HEK293 (cell line): ENCODE data around the gene CHST8.

Source experiments
- BCL11B ChIP-seq: fragments of 450-650 bp; formaldehyde crosslinking; IDR thresholded peaks from 2 replicates; pipeline ENCODE4 v1.5.1; 2016; ENCODE audit warnings: low read depth, missing biosample characterization, missing genetic modification characterization
- FEZF1 ChIP-seq: fragments of 450-650 bp; formaldehyde crosslinking; IDR thresholded peaks from 2 replicates; pipeline ENCODE4 v1.5.1; 2016; ENCODE audit warnings: missing biosample characterization, missing genetic modification characterization
- KLF1 ChIP-seq: fragments of 450-650 bp; formaldehyde crosslinking; IDR thresholded peaks from 2 replicates; pipeline ENCODE4 v1.5.1; 2016; ENCODE audit warnings: missing biosample characterization, missing genetic modification characterization
- KLF8 ChIP-seq: fragments of 450-650 bp; formaldehyde crosslinking; IDR thresholded peaks from 2 replicates; pipeline ENCODE4 v1.5.1; 2016; ENCODE audit warnings: missing biosample characterization, missing genetic modification characterization
- REPIN1 ChIP-seq: fragments of 450-650 bp; formaldehyde crosslinking; IDR thresholded peaks from 2 replicates; pipeline ENCODE4 v1.5.1; 2017; ENCODE audit warnings: missing biosample characterization, missing genetic modification characterization, low read depth
- SETDB1 ChIP-seq: IDR thresholded peaks from one replicate; pipeline ENCODE4 v1.6.1; 2017; ENCODE audit warnings: mild to moderate bottlenecking, low read length, moderate library complexity, mixed read lengths; ENCODE audit not compliant: insufficient read length
- YY2 ChIP-seq: fragments of 450-650 bp; formaldehyde crosslinking; IDR thresholded peaks from 2 replicates; pipeline ENCODE4 v1.5.1; 2016; ENCODE audit warnings: missing biosample characterization, missing genetic modification characterization
- ZBTB1 ChIP-seq: fragments of 450-650 bp; formaldehyde crosslinking; IDR thresholded peaks from 2 replicates; pipeline ENCODE4 v1.5.1; 2016; ENCODE audit warnings: missing biosample characterization, missing genetic modification characterization
- ZBTB8A ChIP-seq: fragments of 450-650 bp; formaldehyde crosslinking; IDR thresholded peaks from 2 replicates; pipeline ENCODE4 v1.5.1; 2016; ENCODE audit warnings: missing biosample characterization, missing genetic modification characterization
- ZNF335 ChIP-seq: fragments of 450-650 bp; formaldehyde crosslinking; conservative IDR thresholded peaks from 2 replicates; pipeline ENCODE4 v1.5.1; 2016; ENCODE audit warnings: missing biosample characterization, missing genetic modification characterization
- ZNF391 ChIP-seq: fragments of 450-650 bp; formaldehyde crosslinking; IDR thresholded peaks from 2 replicates; pipeline ENCODE4 v1.5.1; 2016; ENCODE audit warnings: low read depth, missing biosample characterization, missing genetic modification characterization, borderline replicate concordance
- ZNF473 ChIP-seq: fragments of 450-650 bp; formaldehyde crosslinking; IDR thresholded peaks from 2 replicates; pipeline ENCODE4 v1.5.1; 2017; ENCODE audit warnings: missing biosample characterization, missing genetic modification characterization
- ZNF544 ChIP-seq: fragments of 450-650 bp; formaldehyde crosslinking; IDR thresholded peaks from 2 replicates; pipeline ENCODE4 v1.5.0; 2017; ENCODE audit warnings: missing biosample characterization, missing genetic modification characterization
- ZNF561 ChIP-seq: fragments of 450-650 bp; IDR thresholded peaks from 2 replicates; pipeline ENCODE4 v1.5.1; 2018; ENCODE audit warnings: missing biosample characterization, missing genetic modification characterization, borderline replicate concordance
- ZNF585B ChIP-seq: fragments of 450-650 bp; formaldehyde crosslinking; IDR thresholded peaks from 2 replicates; pipeline ENCODE4 v1.5.1; 2016; ENCODE audit warnings: missing biosample characterization, missing genetic modification characterization
- ZNF654 ChIP-seq: fragments of 450-650 bp; formaldehyde crosslinking; IDR thresholded peaks from 2 replicates; pipeline ENCODE4 v1.5.1; 2016; ENCODE audit warnings: low read depth, missing biosample characterization, missing genetic modification characterization
- ZNF664 ChIP-seq: fragments of 450-650 bp; formaldehyde crosslinking; IDR thresholded peaks from 2 replicates; pipeline ENCODE4 v1.5.1; 2016; ENCODE audit warnings: missing biosample characterization, missing genetic modification characterization
- ZNF76 ChIP-seq: fragments of 450-650 bp; formaldehyde crosslinking; IDR thresholded peaks from 2 replicates; pipeline ENCODE4; 2016; ENCODE audit warnings: low read depth, missing biosample characterization, missing genetic modification characterization, borderline replicate concordance
- ZNF776 ChIP-seq: fragments of 450-650 bp; formaldehyde crosslinking; IDR thresholded peaks from 2 replicates; pipeline ENCODE4 v1.5.0; 2017; ENCODE audit warnings: missing biosample characterization, missing genetic modification characterization, borderline replicate concordance
- ZNF777 ChIP-seq: fragments of 450-650 bp; formaldehyde crosslinking; IDR thresholded peaks from 2 replicates; pipeline ENCODE4 v1.5.1; 2017; ENCODE audit warnings: missing biosample characterization, missing genetic modification characterization, borderline replicate concordance
- ZNF830 ChIP-seq: fragments of 450-650 bp; IDR thresholded peaks from 2 replicates; pipeline ENCODE4 v1.5.0; 2018; ENCODE audit warnings: missing biosample characterization, missing genetic modification characterization, low read depth, mild to moderate bottlenecking, moderate library complexity
- ZSCAN30 ChIP-seq: fragments of 450-650 bp; IDR thresholded peaks from 2 replicates; pipeline ENCODE4 v1.5.1; 2018; ENCODE audit warnings: missing biosample characterization, mild to moderate bottlenecking, missing genetic modification characterization, moderate library complexity
- TF ChIP-seq, protein P1 (sequence below): fragments of 450-650 bp; IDR thresholded peaks from 2 replicates; pipeline ENCODE4 v1.5.1; 2018; ENCODE audit warnings: missing biosample characterization, mild to moderate bottlenecking, missing genetic modification characterization
- TF ChIP-seq, protein P2 (sequence below): fragments of 450-650 bp; formaldehyde crosslinking; IDR thresholded peaks from 2 replicates; pipeline ENCODE4 v1.5.1; 2017; ENCODE audit warnings: missing biosample characterization, missing genetic modification characterization
- TF ChIP-seq, protein P3 (sequence below): fragments of 450-650 bp; formaldehyde crosslinking; IDR thresholded peaks from 2 replicates; pipeline ENCODE4 v1.5.1; 2016; ENCODE audit warnings: missing biosample characterization, missing genetic modification characterization
- TF ChIP-seq, protein P4 (sequence below): fragments of 450-650 bp; IDR thresholded peaks from 2 replicates; pipeline ENCODE4 v1.5.1; 2018; ENCODE audit warnings: missing biosample characterization, missing genetic modification characterization
- TF ChIP-seq, protein P5 (sequence below): fragments of 450-650 bp; formaldehyde crosslinking; IDR thresholded peaks from 2 replicates; pipeline ENCODE4 v1.5.1; 2017; ENCODE audit warnings: missing biosample characterization, missing genetic modification characterization

Gene CHST8

DNA sequence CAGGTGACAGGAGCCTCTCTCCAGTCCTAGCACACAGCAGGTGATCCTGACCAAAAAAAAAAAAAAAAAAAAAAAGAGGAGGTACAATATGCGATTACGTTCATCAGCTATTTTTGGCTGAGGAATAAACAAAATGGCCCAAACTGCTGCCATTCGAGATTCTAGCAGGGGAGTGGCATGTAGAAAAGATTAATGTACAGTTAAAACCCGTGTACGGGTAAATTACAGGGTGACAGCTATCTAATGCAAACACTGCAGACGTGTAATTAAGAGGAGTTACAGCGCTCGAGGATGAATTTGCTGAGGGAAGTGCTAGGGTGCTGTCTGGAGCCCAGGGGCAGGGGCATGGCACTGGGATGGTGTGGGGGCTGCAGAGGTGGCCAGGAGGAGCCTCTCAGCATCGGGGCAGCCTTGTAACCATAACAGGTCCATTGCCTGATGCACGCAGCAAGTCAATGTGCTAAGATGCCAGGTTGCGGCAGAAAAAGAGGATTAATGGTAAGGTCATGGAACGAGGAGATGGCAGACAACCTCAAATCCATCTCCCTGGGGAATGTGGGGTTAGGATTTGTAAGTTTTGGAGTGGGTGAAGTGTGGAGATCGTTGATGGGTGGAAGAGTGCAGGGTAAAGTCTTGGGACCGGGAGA, 17.4 kb downstream of the CHST8 start (continued):
- TF ChIP-seq, protein P1, sequence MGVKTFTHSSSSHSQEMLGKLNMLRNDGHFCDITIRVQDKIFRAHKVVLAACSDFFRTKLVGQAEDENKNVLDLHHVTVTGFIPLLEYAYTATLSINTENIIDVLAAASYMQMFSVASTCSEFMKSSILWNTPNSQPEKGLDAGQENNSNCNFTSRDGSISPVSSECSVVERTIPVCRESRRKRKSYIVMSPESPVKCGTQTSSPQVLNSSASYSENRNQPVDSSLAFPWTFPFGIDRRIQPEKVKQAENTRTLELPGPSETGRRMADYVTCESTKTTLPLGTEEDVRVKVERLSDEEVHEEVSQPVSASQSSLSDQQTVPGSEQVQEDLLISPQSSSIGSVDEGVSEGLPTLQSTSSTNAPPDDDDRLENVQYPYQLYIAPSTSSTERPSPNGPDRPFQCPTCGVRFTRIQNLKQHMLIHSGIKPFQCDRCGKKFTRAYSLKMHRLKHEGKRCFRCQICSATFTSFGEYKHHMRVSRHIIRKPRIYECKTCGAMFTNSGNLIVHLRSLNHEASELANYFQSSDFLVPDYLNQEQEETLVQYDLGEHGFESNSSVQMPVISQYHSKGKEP (tag by site-specific recombination): peak; percentile 68
- TF ChIP-seq YY2 (tag by site-specific recombination): no peak
- TF ChIP-seq, protein P2, sequence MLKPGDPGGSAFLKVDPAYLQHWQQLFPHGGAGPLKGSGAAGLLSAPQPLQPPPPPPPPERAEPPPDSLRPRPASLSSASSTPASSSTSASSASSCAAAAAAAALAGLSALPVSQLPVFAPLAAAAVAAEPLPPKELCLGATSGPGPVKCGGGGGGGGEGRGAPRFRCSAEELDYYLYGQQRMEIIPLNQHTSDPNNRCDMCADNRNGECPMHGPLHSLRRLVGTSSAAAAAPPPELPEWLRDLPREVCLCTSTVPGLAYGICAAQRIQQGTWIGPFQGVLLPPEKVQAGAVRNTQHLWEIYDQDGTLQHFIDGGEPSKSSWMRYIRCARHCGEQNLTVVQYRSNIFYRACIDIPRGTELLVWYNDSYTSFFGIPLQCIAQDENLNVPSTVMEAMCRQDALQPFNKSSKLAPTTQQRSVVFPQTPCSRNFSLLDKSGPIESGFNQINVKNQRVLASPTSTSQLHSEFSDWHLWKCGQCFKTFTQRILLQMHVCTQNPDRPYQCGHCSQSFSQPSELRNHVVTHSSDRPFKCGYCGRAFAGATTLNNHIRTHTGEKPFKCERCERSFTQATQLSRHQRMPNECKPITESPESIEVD (tag by site-specific recombination): no peak; the same call in 1 of the 2 replicates
- peak; percentile 60; the same call in 1 of the 2 replicates for TF ChIP-seq ZSCAN30 (tag by site-specific recombination)
- no peak for TF ChIP-seq ZNF473 (tag by site-specific recombination)
- TF ChIP-seq, protein P3, sequence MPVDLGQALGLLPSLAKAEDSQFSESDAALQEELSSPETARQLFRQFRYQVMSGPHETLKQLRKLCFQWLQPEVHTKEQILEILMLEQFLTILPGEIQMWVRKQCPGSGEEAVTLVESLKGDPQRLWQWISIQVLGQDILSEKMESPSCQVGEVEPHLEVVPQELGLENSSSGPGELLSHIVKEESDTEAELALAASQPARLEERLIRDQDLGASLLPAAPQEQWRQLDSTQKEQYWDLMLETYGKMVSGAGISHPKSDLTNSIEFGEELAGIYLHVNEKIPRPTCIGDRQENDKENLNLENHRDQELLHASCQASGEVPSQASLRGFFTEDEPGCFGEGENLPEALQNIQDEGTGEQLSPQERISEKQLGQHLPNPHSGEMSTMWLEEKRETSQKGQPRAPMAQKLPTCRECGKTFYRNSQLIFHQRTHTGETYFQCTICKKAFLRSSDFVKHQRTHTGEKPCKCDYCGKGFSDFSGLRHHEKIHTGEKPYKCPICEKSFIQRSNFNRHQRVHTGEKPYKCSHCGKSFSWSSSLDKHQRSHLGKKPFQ (tag by site-specific recombination): no peak
- no peak for TF ChIP-seq ZNF830 (tag by site-specific recombination)
- TF ChIP-seq, protein P4, sequence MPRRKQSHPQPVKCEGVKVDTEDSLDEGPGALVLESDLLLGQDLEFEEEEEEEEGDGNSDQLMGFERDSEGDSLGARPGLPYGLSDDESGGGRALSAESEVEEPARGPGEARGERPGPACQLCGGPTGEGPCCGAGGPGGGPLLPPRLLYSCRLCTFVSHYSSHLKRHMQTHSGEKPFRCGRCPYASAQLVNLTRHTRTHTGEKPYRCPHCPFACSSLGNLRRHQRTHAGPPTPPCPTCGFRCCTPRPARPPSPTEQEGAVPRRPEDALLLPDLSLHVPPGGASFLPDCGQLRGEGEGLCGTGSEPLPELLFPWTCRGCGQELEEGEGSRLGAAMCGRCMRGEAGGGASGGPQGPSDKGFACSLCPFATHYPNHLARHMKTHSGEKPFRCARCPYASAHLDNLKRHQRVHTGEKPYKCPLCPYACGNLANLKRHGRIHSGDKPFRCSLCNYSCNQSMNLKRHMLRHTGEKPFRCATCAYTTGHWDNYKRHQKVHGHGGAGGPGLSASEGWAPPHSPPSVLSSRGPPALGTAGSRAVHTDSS (tag by site-specific recombination): no peak
- peak; percentile 44; the same call in 1 of the 2 replicates for TF ChIP-seq ZBTB8A
- peak; percentile 44 for TF ChIP-seq ZNF335 (tag by site-specific recombination)
- TF ChIP-seq ZNF391: 0 out of 2 replicates have a peak, but pooled peaks have one; percentile 29
- TF ChIP-seq ZNF585B: no peak
- TF ChIP-seq, protein P5, sequence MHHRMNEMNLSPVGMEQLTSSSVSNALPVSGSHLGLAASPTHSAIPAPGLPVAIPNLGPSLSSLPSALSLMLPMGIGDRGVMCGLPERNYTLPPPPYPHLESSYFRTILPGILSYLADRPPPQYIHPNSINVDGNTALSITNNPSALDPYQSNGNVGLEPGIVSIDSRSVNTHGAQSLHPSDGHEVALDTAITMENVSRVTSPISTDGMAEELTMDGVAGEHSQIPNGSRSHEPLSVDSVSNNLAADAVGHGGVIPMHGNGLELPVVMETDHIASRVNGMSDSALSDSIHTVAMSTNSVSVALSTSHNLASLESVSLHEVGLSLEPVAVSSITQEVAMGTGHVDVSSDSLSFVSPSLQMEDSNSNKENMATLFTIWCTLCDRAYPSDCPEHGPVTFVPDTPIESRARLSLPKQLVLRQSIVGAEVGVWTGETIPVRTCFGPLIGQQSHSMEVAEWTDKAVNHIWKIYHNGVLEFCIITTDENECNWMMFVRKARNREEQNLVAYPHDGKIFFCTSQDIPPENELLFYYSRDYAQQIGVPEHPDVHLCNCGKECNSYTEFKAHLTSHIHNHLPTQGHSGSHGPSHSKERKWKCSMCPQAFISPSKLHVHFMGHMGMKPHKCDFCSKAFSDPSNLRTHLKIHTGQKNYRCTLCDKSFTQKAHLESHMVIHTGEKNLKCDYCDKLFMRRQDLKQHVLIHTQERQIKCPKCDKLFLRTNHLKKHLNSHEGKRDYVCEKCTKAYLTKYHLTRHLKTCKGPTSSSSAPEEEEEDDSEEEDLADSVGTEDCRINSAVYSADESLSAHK: peak; percentile 37; the same call in 1 of the 2 replicates
- no peak for TF ChIP-seq ZNF777 (tag by site-specific recombination)
- TF ChIP-seq FEZF1 (tag by site-specific recombination): peak; percentile 92
- TF ChIP-seq ZNF776 (tag by site-specific recombination): no peak
- peak; percentile 64 for TF ChIP-seq ZNF561 (tag by site-specific recombination)
- TF ChIP-seq ZNF654: no peak
- TF ChIP-seq ZNF664 (tag by site-specific recombination): peak; percentile 43; the same call in 1 of the 2 replicates
- no peak for TF ChIP-seq BCL11B (tag by site-specific recombination)
- TF ChIP-seq KLF1: peak; percentile 92
- TF ChIP-seq ZNF76 (tag by site-specific recombination): 0 out of 2 replicates have a peak, but pooled peaks have one; percentile 53
- TF ChIP-seq ZBTB1 (tag by site-specific recombination): no peak
- peak; percentile 65 for TF ChIP-seq KLF8 (tag by site-specific recombination)
- TF ChIP-seq ZNF544 (tag by site-specific recombination): no peak
- 0 out of 2 replicates have a peak, but pooled peaks have one; percentile 20 for TF ChIP-seq REPIN1
- no peak for TF ChIP-seq SETDB1
